Mucosa of descending colon (tissue), 3 donors: ENCODE data around the gene PDE6C. TPM values are rescaled to one million over a fixed set of nuclear protein-coding genes. Genes with fewer than 3 reads are reported as not detected.
A peak's percentile ranks its signal among the peaks of the same experiment; 100 is the strongest.

Source experiments
- ATAC-seq: fragments of 200-7000 bp; cut with Tn5 transposase; one replicate; pipeline ENCODE4 v1.9.1; 2020; ENCODE audit warnings: mild to moderate bottlenecking, moderate library complexity
- DNase-seq, 3 donors: peaks; one replicate each; pipeline ENCODE4 v3.0.0-alpha.2; 2020
- H3K36me3 ChIP-seq: fragments of 200-600 bp; one replicate; pipeline ENCODE4 v1.8.0; 2021; ENCODE audit warnings: low read depth, mild to moderate bottlenecking
- H3K4me1 ChIP-seq: fragments of 200-600 bp; one replicate; pipeline ENCODE4 v1.8.0; 2021; ENCODE audit warnings: low read depth, mild to moderate bottlenecking
- H3K4me3 ChIP-seq: fragments of 200-600 bp; one replicate; pipeline ENCODE4 v1.8.0; 2021; ENCODE audit warnings: mild to moderate bottlenecking
- H3K9me3 ChIP-seq: fragments of 200-600 bp; one replicate; pipeline ENCODE4 v1.8.0; 2021; ENCODE audit warnings: mild to moderate bottlenecking
- CTCF ChIP-seq: fragments of 200-600 bp; IDR thresholded peaks from one replicate; pipeline ENCODE4 v1.8.0; 2022; ENCODE audit warnings: antibody characterized with exemption, mild to moderate bottlenecking
- intact Hi-C, 2 donors: fragments of 100-400 bp; cut with DNase I in 1 of 2; cut with micrococcal nuclease in 1 of 2; formaldehyde crosslinking; loops; one replicate each; pipeline versions ENCODE4 v1.11.0 to v1.11.1; 2022; cut with DNase I, micrococcal nuclease
- long read RNA-seq, 2 donors: library from polyadenylated mRNA; unstranded; transcript quantifications; one replicate each; pipeline ENCODE4 v2.0.0, GENCODE V29; 2019 to 2021
- total RNA-seq, 3 donors: library from RNA; stranded (reverse); fragmentation: NEBNext Ultra II Directional in 2 of 3; extraction: Animal tissue kit (Norgen Biotek cat#: 25700) in 2 of 3; gene quantifications; one replicate each; pipeline versions ENCODE4 v1.2.1 to v1.2.4, GENCODE V29; 2021 to 2023
- donor health status: DM: no; HTN: no; CAD: no; lungs with moderate emphysema.
- donor health status: DM: no; HTN: no; CAD: no.
- donor health status: DM: no; HTN: yes; CAD: no.

Gene PDE6C
- total RNA-seq = not detected
- long read RNA-seq, donor 1 = 0 reads
- long read RNA-seq, donor 2 = 0 reads

GRCh38 chr10:93612311-93612710 lies at the start of gene PDE6C:
Gene PDE6C, plus strand, starts transcription at chr10:93612537. Its CDS starts 189 bp downstream, at chr10:93612726.
- no peak for DNase-seq
- intact Hi-C loops = no loop called here
- no peak within 1 kb of the TSS for H3K4me3 ChIP-seq
- no peaks in the 10 kb centered on the region for H3K4me1 ChIP-seq
- TF ChIP-seq CTCF = no peak
- H3K36me3 ChIP-seq = no peaks in the 10 kb centered on the region
- ATAC-seq = no peak
- H3K9me3 ChIP-seq = no peaks in the 10 kb centered on the region

- ATAC-seq = no peak
- no peak for TF ChIP-seq CTCF
- Histone ChIP-seq H3K4me3 (no peak overlapping the region), H3K4me1 (peaks cover 6% of the 10 kb centered on the region), H3K9me3 (no peaks in the 10 kb centered on the region), H3K36me3 (no peaks in the 10 kb centered on the region)
- no peak for DNase-seq
- intact Hi-C loops = no loop called here
These were observed 46.9 kb upstream of the PDE6C start for GRCh38 chr10:93565446-93565845.

- H3K4me3 ChIP-seq = peak within 1 kb of the TSS; percentile 11
- ATAC-seq (peak; percentile 93), DNase-seq (peak; percentile 57 to 81 (median 80))
- intact Hi-C loops = no loop called here
- H3K36me3 ChIP-seq = no peaks in the 10 kb centered on the region
- peaks cover 6% of the 10 kb centered on the region for H3K4me1 ChIP-seq
- no peak for TF ChIP-seq CTCF
- no peaks in the 10 kb centered on the region for H3K9me3 ChIP-seq
These were observed 45.7 kb upstream of the PDE6C start, which contains the start of gene FFAR4 for GRCh38 chr10:93566435-93567276. Gene FFAR4, plus strand, starts transcription at chr10:93566665. Its CDS starts 56 bp downstream, at chr10:93566721.

GRCh38 chr10:93567277-93568104 lies 44.8 kb upstream of the PDE6C start:
- no peak for TF ChIP-seq CTCF
- Histone ChIP-seq H3K4me1 (peaks cover 7% of the 10 kb centered on the region), H3K36me3 (no peaks in the 10 kb centered on the region), H3K4me3 (peak overlapping the region; percentile 11), H3K9me3 (no peaks in the 10 kb centered on the region)
- intact Hi-C loops = no loop called here
- ATAC-seq (no peak), DNase-seq (no peak)

GRCh38 chr10:93568105-93568390 lies 44.3 kb upstream of the PDE6C start:
- no peak for ATAC-seq
- DNase-seq = no peak
- Histone ChIP-seq H3K4me3 (no peak overlapping the region), H3K9me3 (no peaks in the 10 kb centered on the region), H3K4me1 (peaks cover 8% of the 10 kb centered on the region), H3K36me3 (no peaks in the 10 kb centered on the region)
- no peak for TF ChIP-seq CTCF
- intact Hi-C loops = no loop called here
